Measurements from ENCODE around the gene FAM118B. TPM values are rescaled to one million over a fixed set of nuclear protein-coding genes. Genes with fewer than 3 reads are reported as not detected.

The FAM118B gene
- total RNA-seq, 1 donor from 2014 or later: 25.9 TPM

- TF ChIP-seq CTCF (IDR thresholded peaks at IDR 0.05): no peak
- no peaks in the 10 kb centered on the region for H3K9me3 Mint-ChIP-seq (ENCODE audit: low read depth)
- H3K4me3 Mint-ChIP-seq (ENCODE audit: unreplicated experiment): no peak overlapping the region
- H3K27ac Mint-ChIP-seq (ENCODE audit: unreplicated experiment): no peak overlapping the region
- DNase-seq (ENCODE audit: low spot score): no peak
- H3K36me3 Mint-ChIP-seq (ENCODE audit: low read depth): no peaks in the 10 kb centered on the region
- no peaks in the 10 kb centered on the region for H3K27me3 Mint-ChIP-seq (ENCODE audit: low read depth)
- peaks cover 13% of the 10 kb centered on the region for H3K4me1 Mint-ChIP-seq (ENCODE audit: low read depth)
Observed at GRCh38 chr11:126169291-126169690, 42.3 kb upstream of the FAM118B start.

GRCh38 chr11:126172596-126173038 lies 39.0 kb upstream of the FAM118B start:
- Mint-ChIP-seq H3K4me3 (ENCODE audit: unreplicated experiment) (no peak overlapping the region), H3K27ac (ENCODE audit: unreplicated experiment) (no peak overlapping the region), H3K36me3 (ENCODE audit: low read depth) (no peaks in the 10 kb centered on the region), H3K9me3 (ENCODE audit: low read depth) (no peaks in the 10 kb centered on the region), H3K27me3 (ENCODE audit: low read depth) (no peaks in the 10 kb centered on the region), H3K4me1 (ENCODE audit: low read depth) (peaks cover 2% of the 10 kb centered on the region)
- peak; percentile 67 for DNase-seq (ENCODE audit: low spot score)
- no peak for TF ChIP-seq CTCF (IDR thresholded peaks at IDR 0.05)

DNA sequence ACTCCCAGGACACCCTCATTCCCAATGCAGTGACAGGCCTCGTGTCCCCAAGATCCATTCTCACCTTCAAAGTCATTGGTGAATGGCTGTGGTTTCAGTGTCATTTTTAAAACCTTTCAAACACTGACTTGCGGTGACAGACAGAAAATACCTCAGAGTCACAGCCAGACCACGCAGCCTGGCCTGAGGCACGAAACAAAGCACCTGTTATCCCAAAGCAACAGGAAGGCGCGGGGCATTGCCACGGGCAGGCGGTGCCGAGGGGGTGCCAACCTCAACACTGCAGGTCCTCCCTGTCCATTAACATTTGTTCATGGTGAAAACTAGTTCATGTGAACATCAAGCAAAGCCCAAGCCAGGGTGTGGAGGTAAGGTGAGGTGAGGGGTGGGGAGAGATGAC lies 38.3 kb upstream of the FAM118B start:
- Mint-ChIP-seq H3K27me3 (ENCODE audit: low read depth) (no peaks in the 10 kb centered on the region), H3K4me1 (ENCODE audit: low read depth) (no peaks in the 10 kb centered on the region), H3K27ac (ENCODE audit: unreplicated experiment) (no peak overlapping the region), H3K4me3 (ENCODE audit: unreplicated experiment) (no peak overlapping the region), H3K36me3 (ENCODE audit: low read depth) (no peaks in the 10 kb centered on the region), H3K9me3 (ENCODE audit: low read depth) (no peaks in the 10 kb centered on the region)
- TF ChIP-seq CTCF (IDR thresholded peaks at IDR 0.05): no peak
- peak; percentile 65 for DNase-seq (ENCODE audit: low spot score)

GRCh38 chr11:126174816-126175215 lies 36.8 kb upstream of the FAM118B start:
- Mint-ChIP-seq H3K27ac (ENCODE audit: unreplicated experiment) (no peak overlapping the region), H3K4me1 (ENCODE audit: low read depth) (no peaks in the 10 kb centered on the region)
- no peak for TF ChIP-seq CTCF (IDR thresholded peaks at IDR 0.05)

GRCh38 chr11:126175393-126175792 lies 36.2 kb upstream of the FAM118B start:
- Mint-ChIP-seq H3K27me3 (ENCODE audit: low read depth) (no peaks in the 10 kb centered on the region), H3K9me3 (ENCODE audit: low read depth) (no peaks in the 10 kb centered on the region), H3K4me3 (ENCODE audit: unreplicated experiment) (no peak overlapping the region), H3K4me1 (ENCODE audit: low read depth) (no peaks in the 10 kb centered on the region), H3K27ac (ENCODE audit: unreplicated experiment) (no peak overlapping the region), H3K36me3 (ENCODE audit: low read depth) (no peaks in the 10 kb centered on the region)
- TF ChIP-seq CTCF (IDR thresholded peaks at IDR 0.05): no peak
- no peak for DNase-seq (ENCODE audit: low spot score)

More at GRCh38 chr11:126174816-126175215, 36.8 kb upstream of the FAM118B start:
- no peak overlapping the region for H3K4me3 Mint-ChIP-seq (ENCODE audit: unreplicated experiment)
- DNase-seq (ENCODE audit: low spot score): no peak
- H3K36me3 Mint-ChIP-seq (ENCODE audit: low read depth): no peaks in the 10 kb centered on the region
- H3K9me3 Mint-ChIP-seq (ENCODE audit: low read depth): no peaks in the 10 kb centered on the region
- H3K27me3 Mint-ChIP-seq (ENCODE audit: low read depth): no peaks in the 10 kb centered on the region

All from chondrocyte (in vitro differentiated cells).